Adrenal gland (tissue), 12 donors: ENCODE results near the gene PKN1. TPM values are rescaled to one million over a fixed set of nuclear protein-coding genes. Genes with fewer than 3 reads are reported as not detected.

Source experiments
- DNase-seq, 7 donors: peaks; one replicate each; pipeline ENCODE4 v3.0.0-alpha.2; 2019 to 2020
- H3K27ac ChIP-seq, 5 donors: fragments of 200-600 bp; sonication (generic) in 4 of 5; 1 replicate in 3 of 5; 2 replicates in 2 of 5; pipeline versions ENCODE4 v1.5.1 to v1.8.0; 2016 to 2020; ENCODE audit warnings: mild to moderate bottlenecking in 1 of 5
- H3K27me3 ChIP-seq: fragments of 200-600 bp; 2 replicates; pipeline ENCODE4 v1.8.0; 2021
- H3K36me3 ChIP-seq, 2 donors: fragments of 200-600 bp; replicated peaks in 1 of 2; 1 replicate in 1 of 2; 2 replicates in 1 of 2; pipeline versions ENCODE4 v1.5.1 to v1.8.0; 2018 to 2022
- H3K4me1 ChIP-seq, 2 donors: fragments of 200-600 bp; replicated peaks in 1 of 2; 1 replicate in 1 of 2; 2 replicates in 1 of 2; pipeline versions ENCODE4 v1.5.1 to v1.8.0; 2018 to 2021
- H3K4me3 ChIP-seq, 4 donors: fragments of 200-600 bp; sonication (generic) in 3 of 4; one replicate each; pipeline ENCODE4 v1.5.1; 2016 to 2018
- H3K9me3 ChIP-seq, 3 donors: fragments of 200-600 bp; sonication (generic) in 1 of 3; replicated peaks in 1 of 3; 1 replicate in 2 of 3; 2 replicates in 1 of 3; pipeline versions ENCODE4 v1.5.1 to v1.8.0; 2016 to 2021
- POLR2A ChIP-seq, 2 donors: fragments of 450-650 bp; IDR thresholded peaks; one replicate each; pipeline ENCODE4 v1.6.1; 2017; ENCODE audit warnings: antibody characterized with exemption in 2 of 2, mild to moderate bottlenecking in 2 of 2, moderate library complexity in 1 of 2
- WGBS, 4 donors: extraction: QIAGEN DNeasy Blood & Tissue Kit in 2 of 4; methylation state at CpG; one replicate each; pipeline versions ENCODE4 v1.1.5 to v1.1.7; 2013 to 2017; 5-methylcytosine and 5-hydroxymethylcytosine counted together
- intact Hi-C, 2 donors: fragments of 100-400 bp; cut with DNase I; formaldehyde crosslinking; loops; one replicate each; pipeline versions ENCODE4 v1.14.1 to v1.15.0; 2022 to 2023
- polyA plus RNA-seq, 3 donors: library from polyadenylated mRNA; stranded (reverse); fragments of 200-250 nt in 2 of 3; fragments of 350-450 nt in 1 of 3; fragmentation: Illumina TruSeq in 1 of 3; extraction: RNeasy Lipid Tissue Mini Kit (QIAGEN cat#74804) in 1 of 3; gene quantifications; one replicate each; pipeline ENCODE4 v1.2.3, GENCODE V29; 2013 to 2014
- total RNA-seq, 9 donors: library from RNA; depleted of rRNA in 4 of 9; stranded (reverse); fragments of >200 nt in 4 of 9; fragments of 120-200 nt in 1 of 9; fragmentation: NEBNext Ultra II Directional in 1 of 9; extraction: Animal tissue kit (Norgen Biotek cat#: 25700) in 1 of 9; gene quantifications; one replicate each; pipeline versions ENCODE4 v1.1.0 to v1.2.4, GENCODE V29; 2013 to 2023
- TF ChIP-seq, protein P1 (sequence below), 6 experiments: fragments of 450-650 bp in 4 of 6; fragments of 200-600 bp in 2 of 6; sonication (generic) in 1 of 6; IDR thresholded peaks; 1 replicate in 5 of 6; 2 replicates in 1 of 6; pipeline versions ENCODE4 v1.5.1 to v1.8.0; 2016 to 2021; ENCODE audit warnings: antibody characterized with exemption in 6 of 6, mild to moderate bottlenecking in 2 of 6, moderate library complexity in 1 of 6
- donor health status: healthy with polysubstance abuse.
- donor health status: Bipolar disorder and iron deficiency.
- donor health status: DM: yes; HTN: yes; CAD: no.
- donor health status: DM: no; HTN: no; CAD: no.
- donor health status: DM: no; HTN: no; CAD: no.
- donor health status: DM: yes; HTN: yes; CAD: no.

Gene PKN1
- total and polyA plus RNA-seq, 12 donors: 27.5 to 209 (median 120) TPM

- peaks cover 14 to 38% of the 10 kb centered on the region in 2 donors for H3K4me1 ChIP-seq
Observed at GRCh38 chr19:14414926-14415690, 18.0 kb upstream of the PKN1 start.

DNA sequence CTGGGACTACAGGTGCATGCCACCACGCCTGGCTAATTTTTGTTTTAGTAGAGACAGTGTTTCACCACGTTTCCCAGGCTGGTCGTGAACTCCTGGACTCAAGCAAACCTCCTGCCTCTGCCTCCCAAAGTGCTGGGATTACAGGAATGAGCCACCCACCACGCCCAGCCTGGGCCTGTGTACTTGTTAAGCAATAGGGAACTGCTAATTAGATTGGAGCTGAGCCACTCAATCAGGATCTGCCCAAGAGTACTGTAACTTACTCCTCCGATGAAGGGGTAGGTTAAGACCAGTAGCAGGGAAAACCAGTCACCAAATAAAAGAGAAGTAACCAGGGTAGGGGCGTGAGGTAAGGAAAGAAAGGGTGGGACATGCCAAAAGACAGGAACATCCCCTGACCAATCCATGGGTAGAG lies 16.3 kb upstream of the PKN1 start:
- Histone ChIP-seq H3K27me3 (no peaks in the 10 kb centered on the region), H3K4me1 (peaks cover 14 to 38% of the 10 kb centered on the region in 2 donors), H3K36me3 (peaks cover 0 to 13% of the 10 kb centered on the region in 2 donors), H3K9me3 (no peaks in the 10 kb centered on the region), H3K27ac (peak overlapping the region in 1 of 5 donors; percentile 3), H3K4me3 (no peak overlapping the region)
- no peak for DNase-seq
- no peak for TF ChIP-seq POLR2A (IDR thresholded peaks at IDR 0.05)
- TF ChIP-seq, protein P1, sequence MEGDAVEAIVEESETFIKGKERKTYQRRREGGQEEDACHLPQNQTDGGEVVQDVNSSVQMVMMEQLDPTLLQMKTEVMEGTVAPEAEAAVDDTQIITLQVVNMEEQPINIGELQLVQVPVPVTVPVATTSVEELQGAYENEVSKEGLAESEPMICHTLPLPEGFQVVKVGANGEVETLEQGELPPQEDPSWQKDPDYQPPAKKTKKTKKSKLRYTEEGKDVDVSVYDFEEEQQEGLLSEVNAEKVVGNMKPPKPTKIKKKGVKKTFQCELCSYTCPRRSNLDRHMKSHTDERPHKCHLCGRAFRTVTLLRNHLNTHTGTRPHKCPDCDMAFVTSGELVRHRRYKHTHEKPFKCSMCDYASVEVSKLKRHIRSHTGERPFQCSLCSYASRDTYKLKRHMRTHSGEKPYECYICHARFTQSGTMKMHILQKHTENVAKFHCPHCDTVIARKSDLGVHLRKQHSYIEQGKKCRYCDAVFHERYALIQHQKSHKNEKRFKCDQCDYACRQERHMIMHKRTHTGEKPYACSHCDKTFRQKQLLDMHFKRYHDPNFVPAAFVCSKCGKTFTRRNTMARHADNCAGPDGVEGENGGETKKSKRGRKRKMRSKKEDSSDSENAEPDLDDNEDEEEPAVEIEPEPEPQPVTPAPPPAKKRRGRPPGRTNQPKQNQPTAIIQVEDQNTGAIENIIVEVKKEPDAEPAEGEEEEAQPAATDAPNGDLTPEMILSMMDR (IDR thresholded peaks at IDR 0.05): no peak
- intact Hi-C loops: no loop called here
- WGBS, 4 donors: 72 to 78% (median 75%) methylated on average over 4 to 6 of the region's 6 CpGs

More at GRCh38 chr19:14414926-14415690, 18.0 kb upstream of the PKN1 start:
- WGBS, 4 donors: 95 to 96% (median 95%) methylated on average over 7 to 8 of the region's 8 CpGs
- H3K36me3 ChIP-seq: peaks cover 0 to 30% of the 10 kb centered on the region in 2 donors
- intact Hi-C loops: no loop called here
- H3K9me3 ChIP-seq: no peaks in the 10 kb centered on the region
- H3K27me3 ChIP-seq: no peaks in the 10 kb centered on the region
- H3K4me3 ChIP-seq: no peak overlapping the region
- DNase-seq: no peak
- TF ChIP-seq POLR2A (IDR thresholded peaks at IDR 0.05): no peak
- TF ChIP-seq, protein P1 (IDR thresholded peaks at IDR 0.05): no peak
- H3K27ac ChIP-seq: no peak overlapping the region

DNA sequence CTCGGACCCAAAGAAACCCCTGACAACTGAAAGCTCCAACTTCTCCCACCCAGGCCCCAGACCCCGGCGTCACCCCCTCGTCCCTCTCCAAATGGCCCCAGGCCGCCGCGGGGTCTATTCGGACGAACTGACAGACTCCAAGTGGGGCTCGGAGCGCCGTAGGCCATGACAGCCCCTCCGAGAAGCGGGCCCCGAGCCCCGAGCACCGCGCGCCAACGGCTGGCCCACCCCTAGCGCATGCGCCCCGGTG lies 14.3 kb upstream of the PKN1 start:
- H3K27ac ChIP-seq: peak overlapping the region; percentile 27 to 96 (median 90)
- TF ChIP-seq, protein P1 (IDR thresholded peaks at IDR 0.05): no peak
- no peaks in the 10 kb centered on the region for H3K36me3 ChIP-seq
- DNase-seq: peak in 1 of 7 donors; percentile 80
- peaks cover 14 to 35% of the 10 kb centered on the region in 2 donors for H3K4me1 ChIP-seq
- intact Hi-C loops: no loop called here
- no peaks in the 10 kb centered on the region for H3K27me3 ChIP-seq
- 0% methylated on average over 2 to 23 of the region's 23 CpGs for WGBS, 4 donors
- H3K9me3 ChIP-seq: no peaks in the 10 kb centered on the region
- peak overlapping the region; percentile 9 to 91 (median 54) for H3K4me3 ChIP-seq

DNA sequence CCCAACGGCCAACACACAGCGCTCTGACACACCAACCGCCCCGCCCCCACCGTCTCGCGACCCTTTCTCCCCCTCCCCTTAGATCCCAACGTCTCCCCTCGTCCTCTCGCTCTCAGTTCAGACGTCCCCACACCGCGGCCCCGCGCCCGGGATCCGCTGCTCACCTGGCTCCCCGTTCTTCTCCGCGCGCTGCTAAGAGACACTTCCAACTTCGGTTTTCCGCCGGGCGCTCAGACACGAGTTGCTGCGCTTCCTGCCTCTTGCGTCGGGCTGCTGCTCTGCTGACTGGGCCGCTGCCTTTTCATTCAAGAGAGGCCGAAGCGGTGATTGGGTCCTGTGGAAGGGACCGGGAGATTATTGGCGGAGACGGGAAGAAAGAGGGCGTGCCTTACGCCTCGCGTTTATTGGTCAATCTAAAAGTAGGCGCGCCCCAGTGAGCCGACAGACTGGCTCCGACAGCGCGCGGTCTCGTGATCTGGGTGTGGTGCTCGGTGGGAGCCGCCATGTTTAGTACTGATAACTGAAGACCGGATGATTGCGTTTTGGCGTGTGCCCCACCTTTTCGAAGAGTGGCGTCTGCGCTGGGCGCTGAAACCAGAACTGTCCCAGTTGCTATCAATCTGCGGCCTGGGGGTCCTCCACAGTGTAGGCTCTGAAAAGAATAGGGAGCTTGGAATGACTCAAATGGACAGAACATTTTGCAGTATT lies 13.8 kb upstream of the PKN1 start, which contains the start of gene DDX39A:
TSS of gene DDX39A (minus strand) at position 236 of the 708 bp plus-strand sequence. CDS start 6,121 bp downstream, outside the sequence.
- Histone ChIP-seq H3K9me3 (no peaks in the 10 kb centered on the region), H3K4me3 (peak within 1 kb of the TSS; percentile 9 to 91 (median 54)), H3K27me3 (no peaks in the 10 kb centered on the region), H3K27ac (peak within 1 kb of the TSS; percentile 27 to 96 (median 90)), H3K4me1 (peaks cover 14 to 30% of the 10 kb centered on the region in 2 donors), H3K36me3 (no peaks in the 10 kb centered on the region)
- TF ChIP-seq, protein P1 (IDR thresholded peaks at IDR 0.05): no peak
- peak; percentile 46 to 83 for TF ChIP-seq POLR2A (IDR thresholded peaks at IDR 0.05)
- DNase-seq: peak; percentile 97 to 100 (median 99)
- intact Hi-C loops: no loop called here
- WGBS, 4 donors: 0 to 1% (median 1%) methylated on average over 22 to 57 of the region's 57 CpGs
